ENCODE results near the gene ALG14.

Gene ALG14

DNA sequence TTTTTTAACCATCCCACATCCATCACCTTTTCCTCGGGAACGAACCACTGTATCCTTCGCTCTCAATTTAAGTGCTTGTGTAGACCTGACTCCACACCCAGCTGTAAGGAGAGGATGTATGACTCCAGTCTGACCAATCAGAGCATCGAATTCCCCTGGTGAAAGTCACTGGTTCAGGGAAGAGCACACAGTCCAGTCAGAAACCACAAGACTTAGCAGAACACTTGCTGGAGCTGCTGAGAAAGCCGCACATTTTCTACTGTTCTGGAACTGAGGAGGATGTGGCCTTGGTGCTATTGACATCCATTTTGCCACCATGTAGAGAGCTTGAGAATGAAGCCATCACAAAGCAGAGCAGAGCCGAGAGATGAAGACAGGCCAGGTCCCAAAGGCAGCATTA, 86.0 kb downstream of the ALG14 start:
- DNase-seq (ENCODE audit: insufficient read length) (no peak), FAIRE-seq (no peak)
- TF ChIP-seq POLR2A (IDR thresholded peaks at IDR 0.05; ENCODE audit: low read depth, low read length) (no peak), TAF1 (IDR thresholded peaks at IDR 0.05; ENCODE audit: borderline replicate concordance, low read depth, low read length) (no peak), POLR2AphosphoS5 (IDR thresholded peaks at IDR 0.05; ENCODE audit: low read depth, low read length) (no peak)

DNA sequence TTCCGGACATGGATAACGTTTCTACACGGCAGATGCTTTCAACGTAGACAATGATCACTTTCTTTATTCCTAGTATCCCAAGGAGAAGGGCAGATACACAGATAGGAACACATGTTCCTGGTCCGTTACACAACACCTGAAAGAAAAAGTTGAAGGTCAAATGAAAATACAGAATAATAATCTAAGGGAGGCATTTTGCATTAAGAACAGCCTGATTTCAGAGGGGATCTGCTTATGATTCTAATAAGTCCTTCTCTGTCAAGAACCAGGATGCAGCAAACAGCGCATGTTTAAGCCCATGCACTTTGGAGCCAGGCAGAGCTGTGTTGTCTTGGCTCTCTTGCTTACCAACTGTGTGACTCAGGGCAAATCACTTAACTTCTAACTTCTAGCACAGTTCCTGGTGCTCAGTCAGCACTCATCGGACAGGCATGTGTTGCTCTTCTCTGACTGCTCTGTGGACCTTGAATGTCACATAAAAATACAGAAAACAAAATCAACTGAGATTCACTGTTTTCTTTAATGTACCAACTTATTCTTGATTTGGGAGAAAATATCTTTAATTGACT, 89.5 kb downstream of the ALG14 start:
- no peak for DNase-seq (ENCODE audit: insufficient read length)
- FAIRE-seq = no peak
- TF ChIP-seq POLR2AphosphoS5 (IDR thresholded peaks at IDR 0.05; ENCODE audit: low read depth, low read length) = no peak
- no peak for TF ChIP-seq POLR2A (IDR thresholded peaks at IDR 0.05; ENCODE audit: low read depth, low read length)
- no peak for TF ChIP-seq TAF1 (IDR thresholded peaks at IDR 0.05; ENCODE audit: borderline replicate concordance, low read depth, low read length)

DNA sequence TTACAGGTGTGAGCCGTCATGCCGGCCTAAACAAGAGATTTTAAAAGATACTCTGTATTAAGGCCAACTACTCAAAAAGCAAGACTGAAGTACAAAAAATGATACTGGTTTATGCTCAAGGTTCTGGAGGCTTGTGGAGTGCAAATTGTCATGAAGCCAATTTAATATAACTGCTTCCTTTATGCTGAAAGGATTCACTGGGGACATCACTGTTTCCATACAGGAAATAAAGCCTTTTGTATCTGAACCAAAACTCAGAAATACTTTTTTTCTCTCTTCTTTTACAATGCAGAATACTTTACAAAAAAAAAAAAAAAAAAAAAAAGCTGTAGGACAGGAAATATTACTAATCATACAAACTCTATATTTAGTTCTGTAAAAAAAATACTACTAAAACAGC, 90.4 kb downstream of the ALG14 start:
- DNase-seq (ENCODE audit: insufficient read length) (no peak), FAIRE-seq (no peak)
- TF ChIP-seq POLR2AphosphoS5 (IDR thresholded peaks at IDR 0.05; ENCODE audit: low read depth, low read length) = no peak
- TF ChIP-seq TAF1 (IDR thresholded peaks at IDR 0.05; ENCODE audit: borderline replicate concordance, low read depth, low read length) = no peak
- TF ChIP-seq POLR2A (IDR thresholded peaks at IDR 0.05; ENCODE audit: low read depth, low read length) = no peak

DNA sequence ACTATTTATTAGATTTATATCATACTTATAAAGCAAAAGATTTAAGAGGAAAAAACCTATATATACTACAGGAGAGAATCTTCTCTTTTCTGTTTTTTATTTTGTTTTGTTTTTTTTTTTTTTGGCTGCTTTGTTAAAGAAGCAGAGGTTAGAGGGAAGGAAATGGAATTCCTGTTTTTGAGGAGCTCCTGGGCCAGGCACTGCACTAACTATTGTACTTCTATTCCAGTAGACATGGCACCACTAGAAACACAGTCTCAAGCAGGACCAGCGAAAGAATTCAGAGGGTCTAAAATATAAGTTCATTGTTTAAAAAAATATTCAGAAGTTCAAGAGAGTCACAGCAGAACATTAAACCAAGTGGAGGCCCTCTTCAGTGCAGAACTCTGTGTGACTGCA, 91.2 kb downstream of the ALG14 start:
- TF ChIP-seq TAF1 (IDR thresholded peaks at IDR 0.05; ENCODE audit: borderline replicate concordance, low read depth, low read length) (no peak), POLR2A (IDR thresholded peaks at IDR 0.05; ENCODE audit: low read depth, low read length) (no peak), POLR2AphosphoS5 (IDR thresholded peaks at IDR 0.05; ENCODE audit: low read depth, low read length) (no peak)
- DNase-seq (ENCODE audit: insufficient read length) (no peak), FAIRE-seq (no peak)

DNA sequence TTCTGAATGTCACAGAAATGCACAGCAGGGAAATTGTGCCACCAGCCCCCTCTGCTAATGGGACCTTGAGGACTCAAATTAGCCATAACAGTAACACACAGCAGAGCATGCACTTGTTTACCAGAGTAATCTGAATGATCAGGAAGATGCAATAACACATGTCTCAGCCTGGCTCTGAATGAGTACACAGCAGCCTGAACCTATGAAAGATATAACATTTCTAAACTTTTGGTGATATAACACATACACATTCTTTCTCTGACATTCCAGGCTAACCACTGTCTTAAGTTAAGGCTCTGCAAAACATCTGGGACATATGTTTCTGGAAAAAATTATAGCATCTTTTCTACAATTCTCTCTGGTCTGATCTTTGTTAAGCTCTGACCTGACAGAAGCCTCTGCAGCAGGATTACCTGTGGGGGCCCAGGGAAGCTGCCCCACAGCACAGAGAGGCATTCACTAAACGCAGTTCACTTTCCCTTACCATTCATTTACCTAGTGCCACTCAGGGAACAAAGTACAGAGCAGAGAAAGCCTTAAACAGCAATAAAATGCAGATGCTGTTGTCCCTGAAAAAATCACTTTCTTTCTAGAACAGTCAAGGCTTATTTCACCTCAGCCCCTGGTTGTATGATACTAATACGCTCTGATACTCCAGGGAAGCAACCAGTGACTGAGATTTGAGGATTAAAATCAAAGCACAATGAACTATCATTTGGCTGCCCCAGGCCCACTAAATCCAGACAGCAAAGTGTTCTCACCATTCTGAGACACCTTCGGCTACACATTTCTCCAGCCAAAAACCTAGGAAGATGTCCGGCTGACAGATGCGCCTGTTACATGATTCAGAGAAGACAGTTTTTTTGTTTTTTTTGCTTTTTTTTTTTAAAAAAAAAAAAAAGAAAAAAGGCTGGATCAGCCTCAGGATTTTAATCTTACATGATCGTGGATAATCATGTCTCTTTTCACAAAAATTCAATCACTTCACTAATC, 91.9 kb downstream of the ALG14 start:
- FAIRE-seq (no peak), DNase-seq (ENCODE audit: insufficient read length) (no peak)
- TF ChIP-seq TAF1 (IDR thresholded peaks at IDR 0.05; ENCODE audit: borderline replicate concordance, low read depth, low read length) (no peak), POLR2AphosphoS5 (IDR thresholded peaks at IDR 0.05; ENCODE audit: low read depth, low read length) (no peak), POLR2A (IDR thresholded peaks at IDR 0.05; ENCODE audit: low read depth, low read length) (no peak)

DNA sequence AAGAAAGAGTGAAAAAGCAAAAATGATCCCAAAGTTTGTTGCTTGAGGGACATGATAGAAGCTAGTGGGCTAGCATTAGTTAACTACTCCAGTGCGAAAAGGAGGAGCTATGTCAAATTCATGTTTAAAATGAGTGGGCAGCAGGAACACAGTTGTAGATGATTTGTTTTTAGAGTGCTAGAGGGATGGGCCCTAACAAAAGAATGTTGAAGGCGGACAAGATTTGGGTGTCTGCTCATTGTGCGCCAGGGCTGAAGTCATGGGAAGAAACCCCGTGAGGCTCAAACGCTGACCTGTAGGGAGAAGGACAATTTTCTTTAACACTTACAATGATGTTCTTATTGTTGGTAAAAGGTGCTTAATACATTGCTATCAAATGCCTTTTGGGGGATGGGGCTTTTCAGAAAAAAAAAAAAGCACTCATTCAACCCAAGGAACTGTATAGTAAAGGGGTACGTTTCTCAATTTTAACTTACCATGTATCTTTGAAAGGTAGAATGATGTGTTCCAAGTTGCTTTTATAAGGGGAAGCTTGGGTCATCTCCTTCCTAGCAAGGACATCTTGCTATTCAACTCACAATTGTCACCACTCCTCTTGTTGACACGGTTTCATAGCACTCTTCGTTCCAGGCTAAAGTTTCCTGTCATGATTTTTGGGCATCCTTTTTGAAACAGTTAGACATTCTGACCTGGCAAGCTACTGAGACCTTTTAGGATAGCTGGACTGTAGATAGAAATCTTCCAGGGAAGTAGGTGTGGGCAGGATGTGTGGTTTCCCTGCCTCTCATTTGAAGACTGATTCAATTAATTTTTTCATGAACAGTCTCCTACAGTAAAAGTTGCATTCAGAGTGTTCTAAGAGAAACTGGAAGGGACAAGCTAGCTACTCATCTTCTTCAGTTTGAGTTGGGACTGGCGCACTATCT, 92.8 kb downstream of the ALG14 start:
- FAIRE-seq (no peak), DNase-seq (ENCODE audit: insufficient read length) (no peak)
- TF ChIP-seq POLR2A (IDR thresholded peaks at IDR 0.05; ENCODE audit: low read depth, low read length) (no peak), TAF1 (IDR thresholded peaks at IDR 0.05; ENCODE audit: borderline replicate concordance, low read depth, low read length) (no peak), POLR2AphosphoS5 (IDR thresholded peaks at IDR 0.05; ENCODE audit: low read depth, low read length) (no peak)

DNA sequence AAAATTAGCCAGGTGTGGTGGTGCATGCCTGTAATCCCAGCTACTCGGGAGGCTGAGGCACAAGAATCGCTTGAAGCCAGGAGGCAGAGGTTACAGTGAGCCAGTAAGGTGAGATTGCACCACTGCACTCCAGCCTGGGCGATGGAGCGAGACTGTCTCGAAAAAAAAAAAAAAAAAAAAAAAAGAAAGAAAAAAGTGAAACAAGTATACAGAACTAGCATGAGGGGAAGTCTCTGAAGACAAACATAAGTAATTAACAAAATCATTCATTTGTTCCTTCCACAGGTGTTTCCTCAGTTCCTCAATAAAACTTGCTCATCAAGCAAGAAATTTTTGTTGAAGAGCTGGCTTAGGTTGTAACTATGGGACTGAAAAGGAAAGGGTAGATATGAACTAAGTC, 93.6 kb downstream of the ALG14 start:
- FAIRE-seq = no peak
- DNase-seq (ENCODE audit: insufficient read length) = no peak
- TF ChIP-seq TAF1 (IDR thresholded peaks at IDR 0.05; ENCODE audit: borderline replicate concordance, low read depth, low read length) (no peak), POLR2A (IDR thresholded peaks at IDR 0.05; ENCODE audit: low read depth, low read length) (no peak), POLR2AphosphoS5 (IDR thresholded peaks at IDR 0.05; ENCODE audit: low read depth, low read length) (no peak)

DNA sequence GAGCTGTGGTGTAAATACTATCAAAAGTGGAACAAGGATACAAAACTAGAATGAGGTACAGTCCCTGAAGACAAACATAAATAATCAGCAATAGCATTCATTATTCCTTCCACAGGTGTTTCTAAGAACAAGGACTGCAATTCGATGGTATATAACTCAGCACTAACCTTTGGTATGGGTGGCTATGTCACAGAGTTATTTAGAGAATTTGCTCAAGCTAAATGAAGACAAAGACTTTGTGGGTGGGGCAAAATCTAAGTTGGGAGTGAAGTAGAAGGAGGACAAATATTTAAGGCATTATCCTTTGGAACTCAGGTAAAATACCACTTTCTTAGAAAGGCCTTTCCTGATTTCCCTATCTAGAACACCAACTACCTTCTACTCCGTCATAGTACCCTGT, 94.3 kb downstream of the ALG14 start:
- TF ChIP-seq TAF1 (IDR thresholded peaks at IDR 0.05; ENCODE audit: borderline replicate concordance, low read depth, low read length) = no peak
- no peak for DNase-seq (ENCODE audit: insufficient read length)
- no peak for FAIRE-seq

DNA sequence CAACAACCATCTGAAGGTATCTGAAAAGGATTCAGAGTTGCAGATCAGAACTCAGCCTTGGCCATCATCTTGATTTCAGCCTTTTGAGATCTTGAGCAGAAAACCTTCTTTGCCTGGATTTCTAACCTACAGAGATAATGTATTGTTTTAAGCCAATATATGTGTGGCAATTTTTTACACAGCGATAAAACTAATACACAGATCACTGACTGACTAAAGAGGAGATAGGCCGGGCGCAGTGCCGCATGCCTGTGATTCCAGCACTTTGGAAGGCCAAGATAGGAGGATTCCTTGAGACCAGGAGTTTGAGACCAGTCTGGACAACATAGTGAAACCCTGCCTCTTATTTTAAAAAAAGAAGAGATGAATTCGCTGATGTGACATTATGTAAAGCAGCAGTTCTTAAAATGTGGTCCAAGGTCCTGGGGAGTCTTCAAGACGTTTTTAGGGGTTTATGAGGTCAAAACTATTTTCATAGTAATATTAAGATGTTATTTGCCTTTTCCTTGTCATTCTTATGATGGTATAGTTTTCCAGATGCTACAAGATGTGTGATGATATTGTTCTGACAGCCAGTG, 95.7 kb downstream of the ALG14 start:
- no peak for FAIRE-seq
- DNase-seq (ENCODE audit: insufficient read length) = no peak
- TF ChIP-seq POLR2AphosphoS5 (IDR thresholded peaks at IDR 0.05; ENCODE audit: low read depth, low read length) (no peak), TAF1 (IDR thresholded peaks at IDR 0.05; ENCODE audit: borderline replicate concordance, low read depth, low read length) (no peak), POLR2A (IDR thresholded peaks at IDR 0.05; ENCODE audit: low read depth, low read length) (no peak)

DNA sequence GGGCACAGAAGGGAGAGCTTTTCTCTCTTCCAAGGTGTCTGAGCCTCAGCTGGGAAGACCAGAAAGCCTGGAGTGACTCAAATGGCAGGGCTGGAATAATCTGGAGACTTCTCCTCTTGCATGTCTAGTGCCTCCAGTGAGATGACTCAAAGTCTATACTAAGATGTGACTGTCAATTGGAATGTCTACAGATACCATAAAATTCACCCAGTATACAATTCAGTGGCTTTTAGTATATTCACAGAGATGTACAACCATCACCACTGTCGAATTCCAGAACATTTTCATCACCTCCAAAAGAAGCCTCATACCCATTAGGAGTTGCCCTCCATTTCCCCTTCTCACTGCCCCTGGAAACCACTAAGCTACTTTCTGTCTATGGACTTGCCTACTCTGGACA, 97.9 kb downstream of the ALG14 start:
- DNase-seq (ENCODE audit: insufficient read length) = no peak
- TF ChIP-seq TAF1 (IDR thresholded peaks at IDR 0.05; ENCODE audit: borderline replicate concordance, low read depth, low read length) (no peak), POLR2AphosphoS5 (IDR thresholded peaks at IDR 0.05; ENCODE audit: low read depth, low read length) (no peak), POLR2A (IDR thresholded peaks at IDR 0.05; ENCODE audit: low read depth, low read length) (no peak)
- no peak for FAIRE-seq

DNA sequence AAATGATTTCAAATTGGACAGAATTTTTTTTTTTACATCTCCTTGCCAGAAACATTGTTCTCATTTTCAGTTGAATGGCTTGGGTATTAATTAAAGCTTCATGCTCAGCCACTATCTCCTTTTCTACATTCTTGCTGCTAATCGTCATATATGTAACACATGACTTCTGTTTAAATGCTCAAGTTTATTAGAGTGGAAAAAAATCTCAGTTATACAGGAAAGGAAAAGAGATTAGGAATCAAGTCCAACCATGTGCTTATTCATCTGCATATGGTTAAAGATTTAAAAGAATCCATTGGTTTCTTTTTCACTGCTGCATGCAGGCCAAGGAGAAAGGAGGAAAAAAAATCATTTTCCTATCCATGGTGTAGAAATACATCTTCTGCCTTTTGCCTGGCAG, 98.5 kb downstream of the ALG14 start:
- TF ChIP-seq POLR2AphosphoS5 (IDR thresholded peaks at IDR 0.05; ENCODE audit: low read depth, low read length) = no peak
- TF ChIP-seq TAF1 (IDR thresholded peaks at IDR 0.05; ENCODE audit: borderline replicate concordance, low read depth, low read length) = no peak
- no peak for TF ChIP-seq POLR2A (IDR thresholded peaks at IDR 0.05; ENCODE audit: low read depth, low read length)
- no peak for DNase-seq (ENCODE audit: insufficient read length)
- FAIRE-seq = no peak
